Mammary epithelial cell (primary cell): Measurements from ENCODE around the gene PLXNA4.

ENCODE experiments used
- CTCF ChIP-seq, 2 donors: IDR thresholded peaks in 1 of 2; conservative IDR thresholded peaks in 1 of 2; 2 replicates each; pipeline ENCODE4 v1.5.1; 2011 to 2012; ENCODE audit warnings: inconsistent platforms in 2 of 2, low read length in 2 of 2, mild to moderate bottlenecking in 2 of 2, control low read depth in 1 of 2, low read depth in 1 of 2; ENCODE audit not compliant: insufficient read depth in 1 of 2; ENCODE audit errors: extremely low read depth in 1 of 2
- EZH2 ChIP-seq: IDR thresholded peaks from 2 replicates; pipeline ENCODE4 v1.6.1; 2012; ENCODE audit warnings: low read length, inconsistent platforms, borderline replicate concordance

DNA sequence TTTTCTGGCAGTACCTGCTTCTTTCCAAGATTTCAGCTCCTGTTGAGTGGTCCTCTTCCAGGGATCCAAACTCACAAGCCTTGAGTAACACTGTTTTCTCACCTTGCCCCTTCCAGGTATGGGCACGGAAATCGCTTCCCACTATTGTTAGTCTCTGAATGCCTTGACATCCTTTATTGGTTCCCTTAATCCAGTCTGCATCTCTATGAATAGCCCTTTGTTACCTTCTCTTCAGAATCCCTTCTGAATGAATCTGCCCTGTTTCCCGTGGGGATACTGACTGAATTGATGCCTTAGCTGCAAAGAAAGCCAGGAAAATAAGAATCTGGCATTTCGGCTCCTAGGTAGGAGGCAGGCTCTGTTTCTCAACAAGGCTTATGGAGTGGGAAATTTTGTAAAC is 467.7 kb downstream of the PLXNA4 start:
- no peak for TF ChIP-seq CTCF (conservative IDR thresholded peaks at IDR 0.05 in 1 of 2, IDR thresholded peaks at IDR 0.05 in 1 of 2; ENCODE audit: extremely low read depth in 1 of 2, insufficient read depth in 1 of 2, low read depth in 1 of 2, low read length in 2 of 2)
- no peak for TF ChIP-seq EZH2
